Neutrophil (primary cell): ENCODE data around the gene PLXNB3.
"Not testable (repeated sequence)": the region's sequence is repeated elsewhere in the genome, so short reads cannot be mapped to it uniquely, and the experiment has no call there.

Experiments used
- H3K27ac ChIP-seq: fragments of 200-600 bp; sonication (generic); 2 replicates; pipeline ENCODE4 v1.5.1; 2016; ENCODE audit warnings: mild to moderate bottlenecking, moderate library complexity
- H3K27me3 ChIP-seq: fragments of 200-600 bp; sonication (generic); 2 replicates; pipeline ENCODE4 v1.6.0; 2016; ENCODE audit warnings: mild to moderate bottlenecking
- H3K36me3 ChIP-seq: fragments of 200-600 bp; sonication (generic); 2 replicates; pipeline ENCODE4 v1.5.1; 2017
- H3K4me1 ChIP-seq, 2 experiments: fragments of 200-600 bp in 1 of 2; sonication (generic) in 1 of 2; 1 replicate in 1 of 2; 2 replicates in 1 of 2; pipeline versions ENCODE4 v1.5.1 to v1.6.1; 2013 to 2016; ENCODE audit warnings: low read depth in 1 of 2, low read length in 1 of 2, mild to moderate bottlenecking in 1 of 2, moderate library complexity in 1 of 2; ENCODE audit not compliant: control insufficient read depth in 1 of 2, insufficient read depth in 1 of 2
- H3K4me3 ChIP-seq, 2 experiments: fragments of 200-600 bp in 1 of 2; sonication (generic) in 1 of 2; 1 replicate in 1 of 2; 2 replicates in 1 of 2; pipeline ENCODE4 v1.5.1; 2013 to 2016; ENCODE audit warnings: low read depth in 1 of 2, low read length in 1 of 2, mild to moderate bottlenecking in 1 of 2, moderate library complexity in 1 of 2
- H3K9me3 ChIP-seq: fragments of 200-600 bp; sonication (generic); 2 replicates; pipeline ENCODE4 v1.5.1; 2016
- TF ChIP-seq, protein P1 (sequence below): fragments of 200-600 bp; sonication (generic); IDR thresholded peaks from 2 replicates; pipeline ENCODE4 v1.5.1; 2016; ENCODE audit warnings: antibody characterized with exemption

The PLXNB3 gene

GRCh38 chrX:153746359-153746758 is 17.7 kb upstream of the PLXNB3 start:
- Histone ChIP-seq H3K27ac (no peak overlapping the region), H3K9me3 (no peaks in the 10 kb centered on the region), H3K4me3 (no peak overlapping the region), H3K27me3 (peaks cover 24% of the 10 kb centered on the region), H3K4me1 (no peaks in the 10 kb centered on the region), H3K36me3 (peaks cover 25% of the 10 kb centered on the region)
- TF ChIP-seq, protein P1, sequence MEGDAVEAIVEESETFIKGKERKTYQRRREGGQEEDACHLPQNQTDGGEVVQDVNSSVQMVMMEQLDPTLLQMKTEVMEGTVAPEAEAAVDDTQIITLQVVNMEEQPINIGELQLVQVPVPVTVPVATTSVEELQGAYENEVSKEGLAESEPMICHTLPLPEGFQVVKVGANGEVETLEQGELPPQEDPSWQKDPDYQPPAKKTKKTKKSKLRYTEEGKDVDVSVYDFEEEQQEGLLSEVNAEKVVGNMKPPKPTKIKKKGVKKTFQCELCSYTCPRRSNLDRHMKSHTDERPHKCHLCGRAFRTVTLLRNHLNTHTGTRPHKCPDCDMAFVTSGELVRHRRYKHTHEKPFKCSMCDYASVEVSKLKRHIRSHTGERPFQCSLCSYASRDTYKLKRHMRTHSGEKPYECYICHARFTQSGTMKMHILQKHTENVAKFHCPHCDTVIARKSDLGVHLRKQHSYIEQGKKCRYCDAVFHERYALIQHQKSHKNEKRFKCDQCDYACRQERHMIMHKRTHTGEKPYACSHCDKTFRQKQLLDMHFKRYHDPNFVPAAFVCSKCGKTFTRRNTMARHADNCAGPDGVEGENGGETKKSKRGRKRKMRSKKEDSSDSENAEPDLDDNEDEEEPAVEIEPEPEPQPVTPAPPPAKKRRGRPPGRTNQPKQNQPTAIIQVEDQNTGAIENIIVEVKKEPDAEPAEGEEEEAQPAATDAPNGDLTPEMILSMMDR: no peak

DNA sequence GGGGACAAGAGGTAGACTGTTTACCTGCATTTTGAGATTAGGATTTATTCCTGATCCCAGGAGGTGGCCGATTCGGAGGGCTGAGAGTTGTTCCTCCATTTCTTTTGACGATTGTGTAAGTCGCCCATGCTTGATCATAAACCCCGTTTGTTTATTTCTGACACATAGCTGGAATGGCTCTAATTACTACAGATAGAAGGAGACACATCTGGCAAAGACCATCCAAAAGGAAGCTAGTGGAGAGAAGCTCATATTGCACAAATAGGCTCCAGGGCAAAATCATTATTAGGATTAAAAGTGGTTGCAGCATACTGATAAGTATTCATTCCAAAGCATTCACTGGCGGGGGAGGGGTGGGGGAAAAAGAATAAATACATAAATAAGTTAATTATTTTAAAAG is 17.1 kb upstream of the PLXNB3 start:
- Histone ChIP-seq H3K36me3 (peaks cover 18% of the 10 kb centered on the region), H3K27me3 (peaks cover 24% of the 10 kb centered on the region)
- H3K4me3 ChIP-seq, H3K4me1 ChIP-seq, H3K9me3 ChIP-seq, H3K27ac ChIP-seq: not testable (repeated sequence)

DNA sequence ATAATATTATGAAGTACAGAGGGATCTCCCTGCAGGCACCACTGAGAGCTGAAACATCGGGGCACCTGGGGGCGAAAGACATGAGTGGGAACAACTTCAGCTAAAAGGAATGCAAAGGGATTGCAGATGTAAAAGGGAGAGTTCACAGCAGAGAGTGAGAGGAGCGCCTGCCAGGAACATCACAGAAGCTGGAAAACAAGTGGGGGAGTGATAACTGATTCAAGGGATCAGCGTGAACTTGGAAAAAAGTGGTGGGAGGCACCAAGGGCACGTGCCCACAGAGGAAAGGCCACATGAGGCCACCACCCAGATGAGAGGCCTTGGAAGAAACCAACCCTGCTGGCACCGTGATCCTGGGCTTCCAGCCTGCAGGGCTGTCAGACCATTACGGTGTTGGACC is 15.0 kb upstream of the PLXNB3 start:
- H3K36me3 ChIP-seq, H3K27ac ChIP-seq, H3K4me3 ChIP-seq, H3K9me3 ChIP-seq, H3K4me1 ChIP-seq: not testable (repeated sequence)
- peaks cover 22% of the 10 kb centered on the region for H3K27me3 ChIP-seq

DNA sequence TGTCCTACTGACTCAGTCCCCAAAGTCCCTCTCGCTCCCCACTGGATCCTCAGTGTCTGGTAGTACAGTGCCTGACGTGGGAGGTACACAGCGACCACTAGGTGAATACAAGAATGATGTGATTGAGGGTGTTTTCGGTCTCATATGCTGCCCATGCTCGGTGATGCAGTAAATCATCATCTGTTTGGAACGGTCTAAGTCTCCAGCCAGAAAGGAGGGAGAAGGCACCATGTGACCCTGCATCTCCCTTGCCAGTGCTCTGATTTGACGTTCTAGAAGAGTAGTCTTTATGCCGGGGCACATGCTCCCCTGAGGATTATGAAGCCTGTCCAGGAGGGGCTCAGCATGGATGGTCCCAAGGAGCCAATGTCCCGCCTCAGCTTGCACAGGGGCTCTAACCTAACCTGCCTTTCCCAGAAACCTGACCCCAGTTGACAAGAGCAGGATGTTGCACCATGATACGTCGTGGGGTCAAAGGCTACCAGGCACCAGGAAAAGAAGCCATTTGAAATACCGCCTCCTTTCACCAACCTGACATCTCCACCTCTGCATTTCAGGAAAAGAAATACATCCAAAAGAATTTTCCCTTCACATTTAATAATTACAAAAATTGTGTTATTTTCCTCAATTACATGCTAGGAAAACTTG is 13.8 kb upstream of the PLXNB3 start:
- peaks cover 10% of the 10 kb centered on the region for H3K27me3 ChIP-seq
- no peak overlapping the region for H3K4me3 ChIP-seq
- H3K4me1 ChIP-seq: no peaks in the 10 kb centered on the region
- H3K27ac ChIP-seq: no peak overlapping the region
- no peaks in the 10 kb centered on the region for H3K9me3 ChIP-seq
- TF ChIP-seq, protein P1: no peak
- H3K36me3 ChIP-seq: no peaks in the 10 kb centered on the region

DNA sequence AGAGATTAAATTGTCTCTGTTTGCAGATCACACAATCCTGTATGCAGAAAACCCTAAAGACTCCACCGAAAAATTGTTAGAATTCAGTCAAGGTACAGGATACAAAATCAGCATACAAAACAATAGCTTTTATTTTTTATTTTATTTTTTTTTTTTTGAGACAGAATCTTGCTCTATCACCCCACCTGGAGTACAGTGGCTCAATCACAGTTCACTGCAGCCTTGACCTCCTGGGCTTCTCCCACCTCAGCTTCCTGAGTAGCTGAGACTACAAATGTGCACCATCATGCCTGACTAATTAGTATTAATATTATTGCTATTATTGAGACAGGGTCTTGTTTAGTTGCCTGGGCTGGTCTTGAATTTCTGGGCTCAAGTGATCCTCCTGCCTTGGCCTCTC is 8.9 kb upstream of the PLXNB3 start:
- TF ChIP-seq, protein P1: no peak
- Histone ChIP-seq H3K9me3 (no peaks in the 10 kb centered on the region), H3K4me3 (no peak overlapping the region), H3K27ac (no peak overlapping the region), H3K36me3 (no peaks in the 10 kb centered on the region), H3K27me3 (no peaks in the 10 kb centered on the region), H3K4me1 (no peaks in the 10 kb centered on the region)

GRCh38 chrX:153761863-153762262 is 2.2 kb upstream of the PLXNB3 start:
- H3K27ac ChIP-seq: no peak overlapping the region
- TF ChIP-seq, protein P1: no peak
- no peaks in the 10 kb centered on the region for H3K36me3 ChIP-seq
- H3K9me3 ChIP-seq: no peaks in the 10 kb centered on the region
- no peak overlapping the region for H3K4me3 ChIP-seq
- no peaks in the 10 kb centered on the region for H3K4me1 ChIP-seq
- H3K27me3 ChIP-seq: peaks cover 24% of the 10 kb centered on the region
